CD14-positive monocyte (primary cell): Measurements from ENCODE around the gene FXYD5. TPM values are rescaled to one million over a fixed set of nuclear protein-coding genes. Genes with fewer than 3 reads are reported as not detected.

ENCODE experiments used
- DNase-seq, 3 donors: peaks; one replicate each; pipeline ENCODE4 v3.0.0-alpha.2; 2011 to 2022
- H2AFZ ChIP-seq: 2 replicates; pipeline ENCODE4 v1.6.0; 2012; ENCODE audit warnings: mild to moderate bottlenecking, low read depth, low read length, inconsistent platforms; ENCODE audit not compliant: insufficient read depth, poor library complexity, severe bottlenecking
- H3K27ac ChIP-seq, 2 donors: 1 replicate in 1 of 2; 2 replicates in 1 of 2; pipeline ENCODE4 v1.5.1; 2012 to 2013; ENCODE audit warnings: low read length in 2 of 2, control low read depth in 1 of 2, inconsistent platforms in 1 of 2, low read depth in 1 of 2, mild to moderate bottlenecking in 1 of 2
- H3K27me3 ChIP-seq, 2 donors: one replicate each; pipeline versions ENCODE4 v1.6.0 to v1.6.1; 2011 to 2013; ENCODE audit warnings: low read length in 2 of 2; ENCODE audit not compliant: control insufficient read depth in 2 of 2, insufficient read depth in 2 of 2
- H3K36me3 ChIP-seq, 2 donors: replicated peaks in 1 of 2; 1 replicate in 1 of 2; 2 replicates in 1 of 2; pipeline versions ENCODE4 v1.5.1 to v1.6.1; 2012 to 2013; ENCODE audit warnings: low read length in 2 of 2, control low read depth in 1 of 2, inconsistent platforms in 1 of 2, mild to moderate bottlenecking in 1 of 2; ENCODE audit not compliant: insufficient read depth in 2 of 2, control insufficient read depth in 1 of 2
- H3K4me1 ChIP-seq, 2 donors: 1 replicate in 1 of 2; 2 replicates in 1 of 2; pipeline versions ENCODE4 v1.5.1 to v1.6.1; 2012 to 2013; ENCODE audit warnings: low read length in 2 of 2, control low read depth in 1 of 2, inconsistent platforms in 1 of 2, mild to moderate bottlenecking in 1 of 2, moderate library complexity in 1 of 2; ENCODE audit not compliant: insufficient read depth in 2 of 2, control insufficient read depth in 1 of 2
- H3K4me2 ChIP-seq: replicated peaks from 2 replicates; pipeline ENCODE3; 2012; ENCODE audit warnings: low read length, moderate library complexity, mild to moderate bottlenecking; ENCODE audit not compliant: poor library complexity, severe bottlenecking; ENCODE audit errors: extremely low read depth
- H3K4me3 ChIP-seq, 3 experiments: fragments of 200-600 bp in 1 of 3; sonication (generic) in 1 of 3; replicated peaks in 1 of 3; 1 replicate in 2 of 3; 2 replicates in 1 of 3; pipeline ENCODE4 v1.5.1; 2011 to 2013; ENCODE audit warnings: low read length in 3 of 3, mild to moderate bottlenecking in 3 of 3, control low read depth in 2 of 3, low read depth in 2 of 3, inconsistent platforms in 1 of 3, moderate library complexity in 1 of 3
- H3K79me2 ChIP-seq: 2 replicates; pipeline ENCODE4 v1.6.0; 2012; ENCODE audit warnings: mild to moderate bottlenecking, control low read depth, inconsistent platforms, low read length, moderate library complexity; ENCODE audit not compliant: insufficient read depth
- H3K9ac ChIP-seq: 2 replicates; pipeline ENCODE4 v1.6.0; 2017; ENCODE audit warnings: low read length, mild to moderate bottlenecking; ENCODE audit not compliant: insufficient read depth, poor library complexity, severe bottlenecking
- H3K9me3 ChIP-seq, 2 donors: replicated peaks in 1 of 2; 1 replicate in 1 of 2; 2 replicates in 1 of 2; pipeline versions ENCODE4 v1.5.1 to v1.6.1; 2012 to 2013; ENCODE audit warnings: low read length in 2 of 2, control low read depth in 1 of 2; ENCODE audit not compliant: control insufficient read depth in 1 of 2, insufficient read depth in 1 of 2
- H4K20me1 ChIP-seq: 2 replicates; pipeline ENCODE4 v1.6.0; 2012; ENCODE audit warnings: mild to moderate bottlenecking, low read length, control low read depth, moderate library complexity; ENCODE audit not compliant: insufficient read depth
- H3K27ac Mint-ChIP-seq, 7 donors: one replicate each; pipeline ENCODE4 v1.8.0; 2020; ENCODE audit warnings: mild to moderate bottlenecking in 7 of 7, mixed read lengths in 7 of 7, moderate library complexity in 6 of 7, inconsistent platforms in 2 of 7
- H3K27me3 Mint-ChIP-seq, 3 donors: one replicate each; pipeline ENCODE4 v1.8.0; 2021 to 2022; ENCODE audit warnings: low read depth in 3 of 3, mild to moderate bottlenecking in 3 of 3, mixed read lengths in 3 of 3, moderate library complexity in 3 of 3, inconsistent platforms in 1 of 3
- H3K36me3 Mint-ChIP-seq, 2 donors: one replicate each; pipeline ENCODE4 v1.8.0; 2020; ENCODE audit warnings: mixed read lengths in 2 of 2, inconsistent platforms in 1 of 2, mild to moderate bottlenecking in 1 of 2
- H3K4me1 Mint-ChIP-seq: one replicate; pipeline ENCODE4 v1.8.0; 2020; ENCODE audit warnings: mild to moderate bottlenecking, mixed read lengths
- H3K4me3 Mint-ChIP-seq, 2 donors: one replicate each; pipeline ENCODE4 v1.8.0; 2020; ENCODE audit warnings: mild to moderate bottlenecking in 2 of 2, mixed read lengths in 2 of 2, moderate library complexity in 1 of 2
- H3K9me3 Mint-ChIP-seq, 7 donors: one replicate each; pipeline ENCODE4 v1.8.0; 2020 to 2022; ENCODE audit warnings: mixed read lengths in 7 of 7, mild to moderate bottlenecking in 6 of 7, moderate library complexity in 6 of 7, inconsistent platforms in 2 of 7
- CTCF ChIP-seq: fragments of 200-600 bp; IDR thresholded peaks from one replicate; pipeline ENCODE4 v1.8.0; 2022; ENCODE audit warnings: antibody characterized with exemption, mild to moderate bottlenecking
- WGBS: methylation state at CpG from one replicate; pipeline ENCODE4 v1.1.5; 2013; ENCODE audit warnings: missing lambda C conversion rate; ENCODE audit not compliant: insufficient coverage; 5-methylcytosine and 5-hydroxymethylcytosine counted together
- intact Hi-C, 2 donors: fragments of 100-400 bp; cut with micrococcal nuclease; formaldehyde crosslinking; loops; one replicate each; pipeline versions ENCODE4 v1.15.0 to v1.15.1; 2023
- polyA plus RNA-seq, 3 donors: library from polyadenylated mRNA; depleted of rRNA in 1 of 3; unstranded in 2 of 3; stranded (reverse) in 1 of 3; fragments of 300-500 nt in 2 of 3; fragments of >200 nt in 1 of 3; fragmentation: Illumina TruSeq in 2 of 3; gene quantifications; 1 replicate in 2 of 3; 2 replicates in 1 of 3; pipeline ENCODE4 v1.2.3, GENCODE V29; 2012 to 2021

FXYD5 gene
- polyA plus RNA-seq, 3 donors = 204 to 673 (median 312) TPM

DNA sequence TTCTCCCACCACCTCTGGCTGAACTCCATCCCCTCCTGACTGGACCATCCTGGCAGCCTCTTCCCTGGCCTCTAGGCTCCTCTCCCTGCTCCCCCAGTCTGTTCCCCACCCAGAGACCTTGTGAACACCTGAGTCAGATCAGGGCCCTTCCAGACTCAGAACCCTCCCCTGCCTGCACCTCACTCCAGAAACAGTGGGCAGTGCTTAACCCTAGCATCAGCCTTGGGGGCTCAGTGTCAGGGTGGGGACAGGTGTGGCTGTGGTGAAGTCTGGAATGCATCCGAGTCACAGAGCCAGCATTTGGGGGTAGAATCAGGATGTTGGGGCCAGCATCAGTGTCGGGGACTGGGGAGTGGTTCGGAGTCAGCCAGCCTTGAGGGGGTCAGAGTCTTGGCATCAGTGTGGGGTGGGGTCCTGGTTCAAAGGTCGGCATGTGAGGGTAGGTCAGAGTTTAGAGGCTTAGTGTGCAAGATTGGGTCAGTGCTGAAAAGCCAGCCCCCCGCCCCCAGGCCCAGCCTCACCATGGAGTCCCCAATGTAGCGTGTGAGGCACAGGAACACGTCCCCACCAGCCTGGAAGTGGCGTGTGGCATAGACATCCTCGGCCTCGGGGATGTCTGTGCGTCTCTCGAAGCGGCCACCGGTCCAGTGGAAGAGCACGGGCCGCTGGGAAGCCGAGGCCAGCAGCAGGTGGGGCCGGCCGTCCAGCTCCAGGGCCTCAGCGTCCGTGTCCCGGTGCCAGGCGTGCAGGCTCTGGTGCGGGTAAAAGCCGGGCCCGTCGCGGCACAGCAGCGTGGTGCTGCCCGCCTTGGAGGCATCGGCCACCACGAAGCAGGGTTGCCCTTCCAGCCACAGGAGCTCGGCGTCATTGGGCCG lies 28.5 kb upstream of the FXYD5 start:
- 94% methylated on average over 34 of the region's 35 CpGs for WGBS
- H3K4me3 ChIP-seq = no peak overlapping the region
- H3K27me3 Mint-ChIP-seq = peaks cover 0 to 8% (median 7%) of the 10 kb centered on the region in 3 donors
- no peak overlapping the region for H3K9ac ChIP-seq
- peaks cover 19% of the 10 kb centered on the region for H3K4me1 Mint-ChIP-seq
- H4K20me1 ChIP-seq = no peaks in the 10 kb centered on the region
- H3K9me3 ChIP-seq = no peaks in the 10 kb centered on the region
- H3K36me3 Mint-ChIP-seq = no peaks in the 10 kb centered on the region
- H3K36me3 ChIP-seq = no peaks in the 10 kb centered on the region
- intact Hi-C loops = no loop called here
- no peaks in the 10 kb centered on the region for H3K9me3 Mint-ChIP-seq
- H3K27ac Mint-ChIP-seq = peak overlapping the region in 1 of 7 donors; percentile 65
- H3K27me3 ChIP-seq = no peaks in the 10 kb centered on the region
- H3K4me3 Mint-ChIP-seq = no peak overlapping the region
- no peak overlapping the region for H3K27ac ChIP-seq
- H3K4me2 ChIP-seq = no peak overlapping the region
- TF ChIP-seq CTCF = no peak
- H3K79me2 ChIP-seq = no peaks in the 10 kb centered on the region
- DNase-seq = no peak
- H3K4me1 ChIP-seq = peaks cover 12 to 18% of the 10 kb centered on the region in 2 donors
- no peak overlapping the region for H2AFZ ChIP-seq

DNA sequence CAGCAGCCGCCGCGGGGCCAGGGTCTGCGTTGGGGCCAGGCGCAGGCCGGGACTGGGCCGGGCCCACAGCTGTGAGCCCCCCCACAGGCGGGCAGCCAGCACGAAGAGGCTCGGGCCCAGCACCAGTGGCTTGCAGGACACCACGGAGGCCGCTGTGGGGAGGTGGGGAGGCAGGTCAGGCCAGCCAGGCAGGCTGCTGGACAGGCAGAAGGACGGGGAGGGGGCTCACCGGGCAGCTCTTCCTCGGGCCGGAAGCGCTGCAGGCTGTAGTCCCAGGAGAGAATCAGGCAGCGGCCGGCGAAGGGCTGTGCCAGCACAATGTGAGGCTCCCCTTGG lies 27.9 kb upstream of the FXYD5 start:
- Histone ChIP-seq H3K4me2 (no peak overlapping the region), H3K9me3 (no peaks in the 10 kb centered on the region), H3K4me3 (no peak overlapping the region), H3K9ac (no peak overlapping the region), H4K20me1 (no peaks in the 10 kb centered on the region), H3K4me1 (peaks cover 11 to 15% of the 10 kb centered on the region in 2 donors), H2AFZ (no peak overlapping the region), H3K36me3 (no peaks in the 10 kb centered on the region), H3K27me3 (no peaks in the 10 kb centered on the region), H3K79me2 (no peaks in the 10 kb centered on the region), H3K27ac (no peak overlapping the region)
- intact Hi-C loops = no loop called here
- WGBS = 94% methylated on average over 17 of the region's 20 CpGs
- Mint-ChIP-seq H3K4me1 (peaks cover 14% of the 10 kb centered on the region), H3K9me3 (no peaks in the 10 kb centered on the region), H3K27me3 (peaks cover 0 to 8% (median 6%) of the 10 kb centered on the region in 3 donors), H3K36me3 (no peaks in the 10 kb centered on the region), H3K4me3 (no peak overlapping the region), H3K27ac (no peak overlapping the region)
- DNase-seq = no peak
- no peak for TF ChIP-seq CTCF
